HG03175 (cell line): ENCODE measurements around the gene PLP1.

Experiments used
- ATAC-seq: cut with Tn5 transposase; IDR thresholded peaks from one replicate; pipeline ENCODE4 v1.9.1; 2021; ENCODE audit warnings: mild to moderate bottlenecking, moderate library complexity; ENCODE audit not compliant: unreplicated experiment

Gene PLP1

DNA sequence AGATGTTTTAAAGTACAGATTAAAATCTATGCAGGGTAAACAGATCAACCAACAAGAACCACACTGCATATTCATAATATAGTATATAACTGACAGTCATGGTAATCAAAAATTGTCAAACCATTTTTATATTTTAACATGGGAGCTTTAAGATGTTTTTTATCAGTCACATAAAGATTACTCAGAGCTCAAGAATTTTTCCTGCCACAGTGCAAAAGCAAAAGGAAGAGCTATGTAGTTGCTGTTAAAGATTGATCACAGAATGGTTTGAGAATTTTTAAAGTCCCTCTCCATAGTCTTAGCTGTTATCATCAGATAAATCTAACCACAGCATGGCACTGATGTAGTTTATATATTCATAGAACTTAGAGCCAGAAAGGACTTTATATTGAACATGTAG lies 47.0 kb downstream of the PLP1 start:
- ATAC-seq: no peak

DNA sequence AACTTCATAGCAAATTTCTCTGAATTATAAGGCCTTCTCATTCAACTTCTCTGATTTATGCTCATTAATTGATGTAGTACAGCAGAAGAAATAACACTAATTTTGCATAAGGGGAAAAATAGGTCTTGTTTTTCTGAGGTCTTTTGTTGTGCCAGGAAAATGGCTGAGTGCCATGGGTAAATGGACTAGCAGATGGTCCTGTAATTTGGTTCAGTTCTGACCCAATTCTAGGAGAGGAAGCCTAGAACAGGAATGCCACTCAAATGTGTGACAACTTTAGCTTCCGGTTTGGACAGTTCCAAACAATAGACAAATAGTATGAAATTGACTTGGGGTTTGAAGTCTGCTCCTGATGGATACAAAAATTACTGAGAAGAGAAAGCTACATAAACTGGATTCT lies 49.2 kb downstream of the PLP1 start:
- no peak for ATAC-seq

- no peak for ATAC-seq
Observed at GRCh38 chrX:103828529-103828928, 51.9 kb downstream of the PLP1 start.

DNA sequence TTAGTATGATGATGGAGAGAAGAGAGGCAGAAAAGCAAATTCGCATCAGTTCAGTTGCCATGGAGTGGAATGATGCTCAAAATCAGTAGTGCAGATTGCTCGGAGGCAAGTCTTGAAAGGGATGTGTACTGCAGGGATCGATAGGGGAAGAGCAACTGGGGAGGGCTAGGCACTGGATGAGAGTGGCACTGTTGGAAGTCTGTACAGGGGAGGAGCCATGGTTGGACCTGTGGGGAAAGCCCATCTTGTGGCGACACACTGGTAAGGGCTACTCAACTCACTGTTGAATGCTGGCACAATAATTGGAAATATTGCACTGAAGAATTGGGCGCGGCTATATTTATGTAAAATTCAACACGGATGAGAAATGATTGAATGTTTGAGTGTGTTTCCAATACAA lies 54.2 kb downstream of the PLP1 start:
- ATAC-seq: no peak

DNA sequence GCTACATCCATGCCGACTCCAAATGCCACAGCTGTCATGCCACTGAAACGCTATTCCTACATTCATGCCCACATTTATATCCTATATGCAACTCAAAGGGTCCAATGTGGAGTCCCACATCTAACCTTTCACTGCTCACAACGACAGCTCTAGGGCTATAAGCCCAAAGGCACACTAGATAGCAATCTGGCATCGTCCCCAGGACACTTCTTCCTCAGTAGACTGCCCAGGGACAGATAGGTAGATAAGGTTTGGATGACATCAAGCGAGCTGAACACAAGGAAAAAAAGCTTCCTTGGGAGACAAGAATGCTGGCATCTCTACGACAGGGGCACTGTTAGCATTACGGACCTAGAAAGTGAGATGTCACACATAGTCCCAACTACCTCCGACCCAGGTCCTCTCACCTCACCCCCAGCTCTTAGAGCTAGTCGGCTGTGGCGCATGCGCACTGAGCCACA lies 54.7 kb downstream of the PLP1 start:
- no peak for ATAC-seq

GRCh38 chrX:103831803-103832544 lies 55.3 kb downstream of the PLP1 start, which contains the start of gene RAB9B:
Gene RAB9B (minus strand): TSS chrX:103832257. CDS start chrX:103825784, 6,473 bp downstream.
- peak; percentile 89 for ATAC-seq

DNA sequence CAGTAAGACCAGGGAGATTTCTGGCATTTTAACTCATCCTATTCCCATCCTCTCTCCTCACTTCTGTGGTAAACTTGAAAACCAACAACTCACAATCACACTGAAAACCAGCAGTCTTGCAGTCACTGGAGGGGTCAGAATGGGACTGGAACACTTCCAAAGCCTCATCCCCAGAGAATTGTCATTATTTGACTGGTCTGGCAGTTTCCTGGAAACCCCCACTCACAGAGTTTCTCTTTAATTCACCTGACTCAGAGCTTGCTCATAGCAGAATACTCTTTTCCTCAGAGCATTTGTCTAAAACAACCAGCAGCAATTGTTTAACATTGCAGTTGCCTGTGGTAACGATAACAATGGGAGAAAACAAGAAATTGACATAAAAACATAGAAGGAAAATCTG lies 62.8 kb downstream of the PLP1 start:
- no peak for ATAC-seq
